Psoas muscle (tissue), 8 donors: ENCODE measurements around the gene ZBTB7C. TPM values are rescaled to one million over a fixed set of nuclear protein-coding genes. Genes with fewer than 3 reads are reported as not detected.

Experiments used
- ATAC-seq, 4 donors: fragments of 200-7000 bp; cut with Tn5 transposase; one replicate each; pipeline ENCODE4 v1.9.1; 2020; ENCODE audit warnings: moderate library complexity in 3 of 4, mild to moderate bottlenecking in 2 of 4
- DNase-seq, 2 donors: peaks; one replicate each; pipeline ENCODE4 v3.0.0-alpha.2; 2020
- H3K27ac ChIP-seq: fragments of 200-600 bp; one replicate; pipeline ENCODE4 v1.8.0; 2022
- H3K27me3 ChIP-seq, 3 donors: fragments of 200-600 bp in 1 of 3; one replicate each; pipeline versions ENCODE4 v1.6.1 to v1.8.0; 2013 to 2022; ENCODE audit warnings: low read length in 2 of 3, mild to moderate bottlenecking in 2 of 3, moderate library complexity in 1 of 3; ENCODE audit not compliant: insufficient read depth in 3 of 3
- H3K36me3 ChIP-seq, 2 donors: fragments of 200-600 bp in 1 of 2; one replicate each; pipeline versions ENCODE4 v1.6.1 to v1.8.0; 2013 to 2022; ENCODE audit warnings: low read depth in 1 of 2, mild to moderate bottlenecking in 1 of 2, moderate library complexity in 1 of 2; ENCODE audit not compliant: insufficient read depth in 1 of 2
- H3K4me1 ChIP-seq: fragments of 200-600 bp; one replicate; pipeline ENCODE4 v1.8.0; 2022
- H3K4me3 ChIP-seq: fragments of 200-600 bp; one replicate; pipeline ENCODE4 v1.8.0; 2022; ENCODE audit warnings: mild to moderate bottlenecking
- H3K9me3 ChIP-seq: fragments of 200-600 bp; one replicate; pipeline ENCODE4 v1.8.0; 2022
- CTCF ChIP-seq: fragments of 200-600 bp; IDR thresholded peaks from one replicate; pipeline ENCODE4 v1.8.0; 2022; ENCODE audit warnings: antibody characterized with exemption
- WGBS, 3 donors: extraction: QIAGEN DNeasy Blood & Tissue Kit; methylation state at CpG; one replicate each; pipeline versions ENCODE4 v1.1.6 to v1.1.7; 2013; 5-methylcytosine and 5-hydroxymethylcytosine counted together
- intact Hi-C, 2 donors: fragments of 100-400 bp; cut with DNase I; formaldehyde crosslinking; loops; one replicate each; pipeline versions ENCODE4 v1.11.0 to v1.14.2; 2022
- polyA plus RNA-seq, 3 donors: library from polyadenylated mRNA; stranded (reverse); fragments of 200-250 nt; gene quantifications; one replicate each; pipeline ENCODE4 v1.2.3, GENCODE V29; 2013
- total RNA-seq, 4 donors: library from RNA; stranded (reverse); fragmentation: NEBNext Ultra II Directional in 2 of 4; extraction: Animal tissue kit (Norgen Biotek cat#: 25700) in 2 of 4; gene quantifications; one replicate each; pipeline versions ENCODE4 v1.2.1 to v1.2.4, GENCODE V29; 2021 to 2023
- donor health status: healthy with polysubstance abuse.
- donor health status: DM: no; HTN: no; CAD: no; lungs with moderate emphysema.
- donor health status: Bipolar disorder and iron deficiency.
- donor health status: healthy.
- donor health status: DM: yes; HTN: yes; CAD: no.
- donor health status: DM: no; HTN: no; CAD: no.
- donor health status: DM: no; HTN: no; CAD: no.
- donor health status: DM: yes; HTN: yes; CAD: no.

The ZBTB7C gene
- total and polyA plus RNA-seq, 7 donors = 0.34 to 2.9 (median 0.78) TPM

GRCh38 chr18:48038636-48039035 is 370.5 kb downstream of the ZBTB7C start:
- no peaks in the 10 kb centered on the region for H3K36me3 ChIP-seq
- H3K4me3 ChIP-seq = no peak overlapping the region
- no peaks in the 10 kb centered on the region for H3K9me3 ChIP-seq
- no peaks in the 10 kb centered on the region for H3K27me3 ChIP-seq
- TF ChIP-seq CTCF = no peak
- intact Hi-C loops = no loop called here
- no peak overlapping the region for H3K27ac ChIP-seq
- DNase-seq = no peak
- no peak for ATAC-seq
- no peaks in the 10 kb centered on the region for H3K4me1 ChIP-seq
- 90 to 98% (median 96%) methylated on average over 6 of the region's 6 CpGs for WGBS, 3 donors

- no peaks in the 10 kb centered on the region for H3K4me1 ChIP-seq
- no peaks in the 10 kb centered on the region for H3K9me3 ChIP-seq
- ATAC-seq (peak in 1 of 4 donors; percentile 44), DNase-seq (no peak)
- no peak for TF ChIP-seq CTCF
- H3K27ac ChIP-seq = no peak overlapping the region
- intact Hi-C loops = no loop called here
- H3K36me3 ChIP-seq = no peaks in the 10 kb centered on the region
- 68 to 78% (median 72%) methylated on average over 16 of the region's 16 CpGs for WGBS, 3 donors
- H3K27me3 ChIP-seq = no peaks in the 10 kb centered on the region
- no peak overlapping the region for H3K4me3 ChIP-seq
Measured at GRCh38 chr18:48037481-48038271, 371.5 kb downstream of the ZBTB7C start.

- Histone ChIP-seq H3K27ac (no peak overlapping the region), H3K36me3 (no peaks in the 10 kb centered on the region), H3K4me1 (no peaks in the 10 kb centered on the region), H3K4me3 (no peak overlapping the region), H3K27me3 (no peaks in the 10 kb centered on the region), H3K9me3 (no peaks in the 10 kb centered on the region)
- intact Hi-C loops = no loop called here
- 66 to 76% (median 69%) methylated on average over 14 of the region's 14 CpGs for WGBS, 3 donors
- TF ChIP-seq CTCF = no peak
- ATAC-seq (no peak), DNase-seq (no peak)
Measured at GRCh38 chr18:48036641-48037421, 372.4 kb downstream of the ZBTB7C start.

- DNase-seq = peak in 1 of 2 donors; percentile 35
- Histone ChIP-seq H3K4me3 (no peak overlapping the region), H3K27ac (no peak overlapping the region), H3K9me3 (no peaks in the 10 kb centered on the region), H3K4me1 (no peaks in the 10 kb centered on the region), H3K27me3 (no peaks in the 10 kb centered on the region), H3K36me3 (no peaks in the 10 kb centered on the region)
- intact Hi-C loops = no loop called here
- no peak for ATAC-seq
- TF ChIP-seq CTCF = no peak
- WGBS, 3 donors = 78 to 83% (median 80%) methylated on average over 6 of the region's 6 CpGs
Measured at GRCh38 chr18:48036226-48036625, 373.0 kb downstream of the ZBTB7C start.
